CD4-positive, alpha-beta T cell (primary cell): ENCODE results near the gene FAM193B. TPM values are rescaled to one million over a fixed set of nuclear protein-coding genes. Genes with fewer than 3 reads are reported as not detected.

Experiments used
- ATAC-seq: fragments of 200-7000 bp; cut with Tn5 transposase; one replicate; pipeline ENCODE4 v1.10.0; 2022; ENCODE audit warnings: mild to moderate bottlenecking; ENCODE audit not compliant: poor library complexity
- CTCF ChIA-PET: fragments of 350-600 bp; sonication (Branson Sonifier 250); formaldehyde crosslinking; loops from one replicate; lab custom pipeline; 2021; ENCODE audit warnings: antibody characterized with exemption, inconsistent platforms; lab: Charles Lee
- POLR2A ChIA-PET: fragments of 350-600 bp; sonication (Branson Sonifier 250); formaldehyde crosslinking; loops from one replicate; lab custom pipeline; 2021; ENCODE audit warnings: antibody characterized with exemption, inconsistent platforms; lab: Charles Lee
- DNase-seq, 14 experiments: peaks; one replicate each; pipeline ENCODE4 v3.0.0-alpha.2; 2013 to 2020; ENCODE audit warnings: mixed read lengths in 2 of 14
- H3K27ac ChIP-seq, 2 donors: one replicate each; pipeline versions ENCODE4 v1.5.1 to v1.7.0; 2013; ENCODE audit warnings: low read length in 2 of 2, low read depth in 1 of 2, mild to moderate bottlenecking in 1 of 2
- H3K27me3 ChIP-seq, 2 experiments: 1 replicate in 1 of 2; 2 replicates in 1 of 2; pipeline versions ENCODE4 v1.6.1 to v1.7.0; 2013; ENCODE audit warnings: low read length in 2 of 2, control low read depth in 1 of 2, mild to moderate bottlenecking in 1 of 2, moderate library complexity in 1 of 2; ENCODE audit not compliant: insufficient read depth in 2 of 2, control insufficient read depth in 1 of 2
- H3K36me3 ChIP-seq: one replicate; pipeline ENCODE4 v1.6.1; 2013; ENCODE audit warnings: low read length, control low read depth; ENCODE audit not compliant: insufficient read depth
- H3K4me1 ChIP-seq: one replicate; pipeline ENCODE4 v1.6.1; 2013; ENCODE audit warnings: low read length, control low read depth; ENCODE audit not compliant: insufficient read depth
- H3K4me3 ChIP-seq: one replicate; pipeline ENCODE4 v1.5.1; 2013; ENCODE audit warnings: mild to moderate bottlenecking, low read length, moderate library complexity
- H3K9me3 ChIP-seq, 2 experiments: 1 replicate in 1 of 2; 2 replicates in 1 of 2; pipeline versions ENCODE4 v1.6.1 to v1.7.0; 2013; ENCODE audit warnings: low read length in 2 of 2, mild to moderate bottlenecking in 2 of 2, control low read depth in 1 of 2, moderate library complexity in 1 of 2; ENCODE audit not compliant: control insufficient read depth in 1 of 2, insufficient read depth in 1 of 2
- H3K27ac Mint-ChIP-seq: one replicate; pipeline ENCODE4 v1.8.0; 2020; ENCODE audit warnings: mixed read lengths
- H3K27me3 Mint-ChIP-seq: one replicate; pipeline ENCODE4 v1.8.0; 2021; ENCODE audit warnings: mixed read lengths
- H3K36me3 Mint-ChIP-seq: one replicate; pipeline ENCODE4 v1.8.0; 2021; ENCODE audit warnings: low read depth, mixed read lengths
- H3K4me1 Mint-ChIP-seq: one replicate; pipeline ENCODE4 v1.8.0; 2021; ENCODE audit warnings: low read depth, mixed read lengths
- H3K4me3 Mint-ChIP-seq: one replicate; pipeline ENCODE4 v1.8.0; 2020; ENCODE audit warnings: mild to moderate bottlenecking, mixed read lengths
- H3K9me3 Mint-ChIP-seq: one replicate; pipeline ENCODE4 v1.8.0; 2020; ENCODE audit warnings: mixed read lengths
- CTCF ChIP-seq: fragments of 200-600 bp; IDR thresholded peaks from one replicate; pipeline ENCODE4 v1.8.0; 2022; ENCODE audit warnings: antibody characterized with exemption, mild to moderate bottlenecking
- intact Hi-C, 2 experiments: fragments of 100-400 bp; cut with DNase I in 1 of 2; cut with micrococcal nuclease in 1 of 2; formaldehyde crosslinking; loops; one replicate each; pipeline versions ENCODE4 v1.15.1 to v1.9.0; 2023 to 2025; cut with DNase I, micrococcal nuclease
- total RNA-seq, 174 experiments: library from RNA in 2 of 174; stranded (reverse) in 2 of 174; gene quantifications; one replicate each; pipeline ENCODE4 v1.2.3 and lab custom pipeline; 2021 to 2026

Gene FAM193B
- total RNA-seq, 2 experiments from 2014 or later, result 150 to 155 TPM

GRCh38 chr5:177553671-177554429 is 513 bp downstream of the FAM193B start:
- Mint-ChIP-seq H3K4me3 (peak overlapping the region; percentile 86), H3K36me3 (peaks cover 25% of the 10 kb centered on the region), H3K27me3 (no peaks in the 10 kb centered on the region), H3K27ac (peak overlapping the region; percentile 71), H3K9me3 (no peaks in the 10 kb centered on the region), H3K4me1 (peaks cover 46% of the 10 kb centered on the region)
- intact Hi-C loops, result loop anchor here in 1 of 2 experiments (2.0 to 5.0 kb wide), 4 partner anchors 37 to 648 kb away; partner anchors contain the start of genes B4GALT7, DDX41 and HNRNPAB
- Histone ChIP-seq H3K27ac (no peak overlapping the region), H3K9me3 (no peaks in the 10 kb centered on the region), H3K4me1 (peaks cover 30% of the 10 kb centered on the region), H3K27me3 (no peaks in the 10 kb centered on the region), H3K4me3 (peak overlapping the region; percentile 81), H3K36me3 (peaks cover 12% of the 10 kb centered on the region)
- POLR2A ChIA-PET, result no interaction called here
- CTCF ChIA-PET, result no interaction called here
- ATAC-seq (peak; percentile 32), DNase-seq (peak in 13 of 14 experiments; percentile 7 to 58 (median 31))
- no peak for TF ChIP-seq CTCF

- H3K4me1 Mint-ChIP-seq, result peaks cover 53% of the 10 kb centered on the region
Observed at GRCh38 chr5:177552839-177553455, 1.4 kb downstream of the FAM193B start.

More at GRCh38 chr5:177552839-177553455, 1.4 kb downstream of the FAM193B start:
- peaks cover 30% of the 10 kb centered on the region for H3K4me1 ChIP-seq
- H3K27ac Mint-ChIP-seq, result peak overlapping the region; percentile 24
- H3K27ac ChIP-seq, result no peak overlapping the region
- no peaks in the 10 kb centered on the region for H3K27me3 Mint-ChIP-seq
- DNase-seq (peak in 1 of 14 experiments; percentile 25), ATAC-seq (no peak)
- H3K27me3 ChIP-seq, result no peaks in the 10 kb centered on the region
- TF ChIP-seq CTCF, result no peak
- H3K36me3 Mint-ChIP-seq, result peaks cover 27% of the 10 kb centered on the region
- no peaks in the 10 kb centered on the region for H3K9me3 Mint-ChIP-seq
- H3K36me3 ChIP-seq, result peaks cover 12% of the 10 kb centered on the region
- no peaks in the 10 kb centered on the region for H3K9me3 ChIP-seq
- ChIA-PET POLR2A (interaction anchor here (1.7 kb wide), 1 partner anchor 32 kb away, joined by 4 read pairs; no protein-coding TSS in a partner anchor), CTCF (interaction anchor here (0.7 kb wide), 1 partner anchor 150 kb away, joined by 3 read pairs; no protein-coding TSS in a partner anchor)
- peak overlapping the region; percentile 86 for H3K4me3 Mint-ChIP-seq
- intact Hi-C loops, result loop anchor here in 1 of 2 experiments (5.0 kb wide), 1 partner anchor 649 kb away; the partner anchor contains the start of gene HNRNPAB
- peak overlapping the region; percentile 81 for H3K4me3 ChIP-seq
